Fibroblast of mammary gland (primary cell): ENCODE measurements around the gene CDH23.

Source experiments
- DNase-seq: peaks from one replicate; pipeline ENCODE4 v3.0.0-alpha.2; 2010; ENCODE audit warnings: low read depth
- H3K4me3 ChIP-seq: 2 replicates; pipeline ENCODE4 v1.5.1; 2011; ENCODE audit warnings: low read depth, mild to moderate bottlenecking, low read length, moderate library complexity; ENCODE audit not compliant: control insufficient read depth
- CTCF ChIP-seq: conservative IDR thresholded peaks from 2 replicates; pipeline ENCODE4 v1.5.1; 2011; ENCODE audit warnings: low read depth, low read length, inconsistent platforms; ENCODE audit not compliant: control insufficient read depth, insufficient read depth

Gene CDH23

GRCh38 chr10:71804077-71804476 lies 407.4 kb downstream of the CDH23 start:
- H3K4me3 ChIP-seq: no peak overlapping the region
- no peak for TF ChIP-seq CTCF
- no peak for DNase-seq

GRCh38 chr10:71805776-71806703 lies 409.3 kb downstream of the CDH23 start:
- no peak for TF ChIP-seq CTCF
- no peak for DNase-seq
- no peak overlapping the region for H3K4me3 ChIP-seq

GRCh38 chr10:71806704-71807556 lies 410.2 kb downstream of the CDH23 start:
- no peak for TF ChIP-seq CTCF
- no peak for DNase-seq
- H3K4me3 ChIP-seq: no peak overlapping the region

- TF ChIP-seq CTCF: no peak
- no peak for DNase-seq
- H3K4me3 ChIP-seq: no peak overlapping the region
Measured at GRCh38 chr10:71807557-71808510, 411.1 kb downstream of the CDH23 start.

- TF ChIP-seq CTCF: no peak
- DNase-seq: no peak
- no peak overlapping the region for H3K4me3 ChIP-seq
Measured at GRCh38 chr10:71809628-71810027, 412.9 kb downstream of the CDH23 start.

GRCh38 chr10:71810048-71810750 lies 413.5 kb downstream of the CDH23 start:
- no peak for TF ChIP-seq CTCF
- no peak for DNase-seq
- no peak overlapping the region for H3K4me3 ChIP-seq
